Measurements from ENCODE around the gene DOCK2. TPM values are rescaled to one million over a fixed set of nuclear protein-coding genes. Genes with fewer than 3 reads are reported as not detected.

Gene DOCK2
- total RNA-seq, 4 donors from 2014 or later = 2.0 to 17.4 (median 7.5) TPM

- Histone ChIP-seq H3K4me1 (no peaks in the 10 kb centered on the region), H3K27ac (no peak overlapping the region), H3K36me3 (no peaks in the 10 kb centered on the region), H3K4me3 (no peak overlapping the region), H3K9me3 (no peaks in the 10 kb centered on the region), H3K27me3 (no peaks in the 10 kb centered on the region)
- no peak for TF ChIP-seq CTCF (IDR thresholded peaks at IDR 0.05)
- TF ChIP-seq POLR2A (IDR thresholded peaks at IDR 0.05) = no peak
- DNase-seq = no peak
- intact Hi-C loops (cut with DNase I; ENCODE audit: low total_unique reads) = no loop called here
Observed at GRCh38 chr5:169636477-169637084, 494 bp upstream of the DOCK2 start.

- no peaks in the 10 kb centered on the region for H3K4me1 ChIP-seq
- no peak overlapping the region for H3K27ac ChIP-seq
- no peak for DNase-seq
- H3K36me3 ChIP-seq = no peaks in the 10 kb centered on the region
- H3K9me3 ChIP-seq = no peaks in the 10 kb centered on the region
- H3K27me3 ChIP-seq = no peaks in the 10 kb centered on the region
- TF ChIP-seq CTCF (IDR thresholded peaks at IDR 0.05) = no peak
- no peak for TF ChIP-seq POLR2A (IDR thresholded peaks at IDR 0.05)
- intact Hi-C loops (cut with DNase I; ENCODE audit: low total_unique reads) = no loop called here
- no peak overlapping the region for H3K4me3 ChIP-seq
Observed at GRCh38 chr5:169637549-169638121, 560 bp downstream of the DOCK2 start.

- Histone ChIP-seq H3K36me3 (no peaks in the 10 kb centered on the region), H3K4me1 (no peaks in the 10 kb centered on the region), H3K27ac (no peak overlapping the region), H3K27me3 (no peaks in the 10 kb centered on the region), H3K9me3 (no peaks in the 10 kb centered on the region), H3K4me3 (no peak overlapping the region)
- DNase-seq = no peak
- TF ChIP-seq POLR2A (IDR thresholded peaks at IDR 0.05) (no peak), CTCF (IDR thresholded peaks at IDR 0.05) (no peak)
- intact Hi-C loops (cut with DNase I; ENCODE audit: low total_unique reads) = no loop called here
Observed at GRCh38 chr5:169641253-169641652, 4.2 kb downstream of the DOCK2 start.

- no peaks in the 10 kb centered on the region for H3K4me1 ChIP-seq
- H3K27me3 ChIP-seq = no peaks in the 10 kb centered on the region
- DNase-seq = no peak
- H3K9me3 ChIP-seq = no peaks in the 10 kb centered on the region
- TF ChIP-seq POLR2A (IDR thresholded peaks at IDR 0.05) (no peak), CTCF (IDR thresholded peaks at IDR 0.05) (no peak)
- no peak overlapping the region for H3K4me3 ChIP-seq
- H3K27ac ChIP-seq = no peak overlapping the region
- H3K36me3 ChIP-seq = no peaks in the 10 kb centered on the region
- intact Hi-C loops (cut with DNase I; ENCODE audit: low total_unique reads) = no loop called here
Observed at GRCh38 chr5:169646856-169647255, 9.8 kb downstream of the DOCK2 start.

GRCh38 chr5:169647566-169647965 is 10.5 kb downstream of the DOCK2 start:
- H3K4me1 ChIP-seq = no peaks in the 10 kb centered on the region
- H3K36me3 ChIP-seq = no peaks in the 10 kb centered on the region
- no peak overlapping the region for H3K27ac ChIP-seq
- intact Hi-C loops (cut with DNase I; ENCODE audit: low total_unique reads) = no loop called here
- no peak overlapping the region for H3K4me3 ChIP-seq
- H3K27me3 ChIP-seq = no peaks in the 10 kb centered on the region
- no peak for DNase-seq
- TF ChIP-seq CTCF (IDR thresholded peaks at IDR 0.05) (no peak), POLR2A (IDR thresholded peaks at IDR 0.05) (no peak)
- H3K9me3 ChIP-seq = no peaks in the 10 kb centered on the region

All from uterus (tissue), 4 donors.